ENCODE measurements around the gene SSBP3.

Gene SSBP3

DNA sequence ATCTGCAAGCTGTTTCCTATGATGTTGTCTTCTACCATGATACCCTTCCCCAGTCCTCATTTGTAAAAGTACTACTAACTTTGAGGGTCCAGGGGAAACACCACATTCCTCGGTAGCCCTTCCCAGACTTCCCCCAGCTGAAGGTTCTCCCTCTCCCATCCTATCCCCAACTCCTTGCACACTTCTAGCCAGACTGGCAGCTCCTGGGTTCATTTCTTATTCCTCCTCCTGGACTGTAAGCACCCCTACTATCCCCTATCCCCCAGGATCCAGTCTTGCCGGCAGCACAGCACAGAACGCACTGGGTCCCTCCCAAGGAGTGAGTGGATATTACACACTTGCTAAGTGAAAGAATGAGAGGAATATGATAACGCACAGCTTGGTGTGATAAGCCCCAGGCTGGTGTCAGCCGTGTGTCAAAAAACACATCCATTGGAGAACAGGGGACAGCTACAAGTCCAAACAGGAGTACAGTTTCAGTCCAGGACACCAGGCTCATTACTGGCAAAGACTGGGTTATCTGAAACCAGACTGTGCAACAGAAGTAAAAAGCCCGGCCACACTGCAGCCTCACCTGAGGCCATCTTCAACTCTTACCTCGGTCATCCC is 100.2 kb downstream of the SSBP3 start:
- no peak for DNase-seq (ENCODE audit: low read depth)

DNA sequence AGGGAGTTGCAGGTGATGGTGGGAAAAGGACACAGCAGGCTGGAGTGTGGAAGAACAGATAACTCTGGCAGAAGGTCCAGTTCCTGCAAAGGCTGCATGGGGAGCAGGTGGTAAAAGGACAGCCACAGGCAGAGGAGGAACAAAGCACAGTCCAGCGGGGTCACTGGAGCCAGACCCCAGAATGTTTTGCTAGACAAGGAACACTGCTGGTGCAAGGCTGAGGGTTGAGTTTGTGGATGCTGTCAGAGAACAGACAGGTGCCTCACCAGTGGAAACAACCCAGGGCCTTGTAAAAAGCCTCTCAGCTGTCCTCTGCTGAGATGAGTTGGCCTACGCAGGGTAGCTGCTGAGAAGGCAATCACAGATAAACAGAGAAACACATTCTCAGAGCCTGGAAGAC is 101.7 kb downstream of the SSBP3 start:
- no peak for DNase-seq (ENCODE audit: low read depth)

DNA sequence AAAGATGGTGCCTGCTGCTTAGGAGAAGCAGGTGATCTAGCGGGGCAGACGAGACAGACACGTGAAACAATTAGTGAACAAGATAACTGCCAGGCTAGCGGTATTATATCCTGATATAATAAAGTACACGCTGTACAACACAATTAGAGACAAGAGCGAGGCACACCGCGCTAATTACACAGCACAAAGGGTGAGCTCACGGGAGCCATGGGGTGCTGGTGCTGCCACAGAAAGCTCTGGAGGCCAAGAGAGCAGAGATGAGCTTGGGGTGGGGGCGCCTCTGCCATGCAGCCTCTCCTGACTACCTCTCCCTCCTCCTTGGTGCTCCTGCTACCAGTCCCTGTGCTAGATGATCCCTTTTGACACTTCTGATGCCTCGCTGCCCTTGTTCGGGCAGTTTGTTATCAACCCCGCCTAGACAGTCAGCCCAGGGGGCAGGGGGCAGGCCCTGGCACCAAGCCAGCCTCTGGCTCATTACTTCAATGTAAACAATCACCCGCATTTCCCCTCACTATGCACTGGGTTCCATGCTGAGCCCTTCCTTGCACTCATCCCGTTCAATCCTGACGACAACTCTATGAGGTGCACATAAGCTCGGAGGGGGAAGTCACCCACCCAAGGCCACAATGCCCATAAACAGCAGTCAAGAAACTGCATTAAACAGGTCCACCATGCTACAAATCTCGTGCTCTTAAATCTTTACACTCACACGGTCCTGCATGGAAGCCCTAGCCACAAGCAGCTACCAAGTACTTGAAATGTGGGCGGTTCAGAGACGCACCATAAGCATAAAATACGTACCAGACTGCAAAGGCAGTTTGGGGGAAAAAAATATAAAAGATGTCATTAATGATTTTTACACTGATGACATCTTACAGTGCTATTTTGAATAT is 103.0 kb downstream of the SSBP3 start:
- DNase-seq (ENCODE audit: low read depth), result no peak

DNA sequence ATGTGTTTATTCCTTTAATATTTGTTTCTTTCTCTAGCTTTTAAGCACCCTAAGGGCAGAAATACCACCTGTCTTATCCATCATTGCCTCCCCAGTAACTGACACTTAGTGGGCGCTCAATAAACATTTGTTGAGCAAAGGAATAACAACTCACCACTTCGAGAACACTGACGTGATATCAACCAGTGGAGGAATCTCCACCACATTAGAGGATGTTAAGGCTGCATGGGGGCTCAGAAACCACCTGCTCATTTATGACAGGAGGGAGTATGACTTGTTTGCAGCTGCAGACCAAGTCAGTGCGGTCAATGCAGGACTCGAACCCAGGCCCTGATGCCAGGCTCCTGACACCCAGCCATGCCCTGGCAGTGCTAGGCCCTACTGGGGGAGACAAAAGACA is 103.6 kb downstream of the SSBP3 start:
- no peak for DNase-seq (ENCODE audit: low read depth)

DNA sequence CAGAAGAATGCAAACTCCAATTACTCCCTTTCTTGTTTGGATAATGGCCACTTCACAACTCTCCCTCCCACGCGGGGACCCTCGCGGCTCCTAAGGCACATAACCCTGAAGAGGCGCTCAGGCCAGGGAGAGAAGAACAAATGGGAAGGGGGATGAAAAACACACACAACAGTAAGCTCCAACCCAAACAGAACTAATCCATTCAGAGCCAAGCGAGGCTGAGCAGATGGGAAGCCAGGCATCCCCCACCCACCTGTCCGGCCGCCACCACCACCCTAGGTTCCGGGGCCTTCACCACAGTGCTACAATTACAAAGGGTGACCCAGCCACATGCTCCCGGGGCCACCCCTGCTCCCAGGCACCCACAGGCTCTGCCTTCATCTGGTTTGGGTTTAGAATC is 104.7 kb downstream of the SSBP3 start:
- DNase-seq (ENCODE audit: low read depth), result no peak

DNA sequence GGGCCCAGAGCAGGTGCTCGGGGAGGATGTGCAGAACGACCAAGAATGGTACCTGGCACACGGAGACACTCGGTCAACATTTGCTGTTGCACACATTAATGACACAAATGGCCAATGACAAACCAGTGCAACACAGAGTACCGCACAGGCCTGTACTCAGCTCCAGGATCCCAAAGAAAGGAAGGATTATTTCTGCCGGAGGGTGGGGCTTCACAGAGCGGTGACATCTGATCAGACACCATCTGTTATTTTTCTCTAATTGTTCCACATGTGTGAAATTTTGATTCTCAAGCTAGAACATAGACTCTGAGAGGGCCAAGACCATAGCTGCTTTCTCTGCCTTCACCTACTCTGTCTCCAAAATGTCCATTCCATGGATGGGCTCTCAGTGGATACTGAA is 105.8 kb downstream of the SSBP3 start:
- no peak for DNase-seq (ENCODE audit: low read depth)

DNA sequence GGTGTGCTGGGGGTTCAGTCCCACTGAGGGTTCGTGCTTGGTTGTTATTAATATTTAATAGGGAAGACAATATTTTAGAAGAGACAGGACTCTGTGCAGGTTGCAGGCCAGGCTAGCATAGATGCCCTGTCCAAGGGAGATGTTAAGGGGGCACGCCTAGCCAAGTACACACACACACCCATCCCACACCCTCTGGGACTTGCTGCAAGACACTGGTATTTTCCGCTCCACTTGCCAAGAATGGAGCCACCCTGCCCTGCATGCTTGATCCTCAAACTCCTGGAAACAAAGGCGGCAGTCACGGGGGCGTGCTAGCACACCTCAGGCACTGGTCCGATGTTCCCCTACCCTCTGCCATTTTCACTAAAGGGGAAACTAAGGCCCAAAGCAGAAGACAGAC is 107.2 kb downstream of the SSBP3 start:
- DNase-seq (ENCODE audit: low read depth), result no peak

DNA sequence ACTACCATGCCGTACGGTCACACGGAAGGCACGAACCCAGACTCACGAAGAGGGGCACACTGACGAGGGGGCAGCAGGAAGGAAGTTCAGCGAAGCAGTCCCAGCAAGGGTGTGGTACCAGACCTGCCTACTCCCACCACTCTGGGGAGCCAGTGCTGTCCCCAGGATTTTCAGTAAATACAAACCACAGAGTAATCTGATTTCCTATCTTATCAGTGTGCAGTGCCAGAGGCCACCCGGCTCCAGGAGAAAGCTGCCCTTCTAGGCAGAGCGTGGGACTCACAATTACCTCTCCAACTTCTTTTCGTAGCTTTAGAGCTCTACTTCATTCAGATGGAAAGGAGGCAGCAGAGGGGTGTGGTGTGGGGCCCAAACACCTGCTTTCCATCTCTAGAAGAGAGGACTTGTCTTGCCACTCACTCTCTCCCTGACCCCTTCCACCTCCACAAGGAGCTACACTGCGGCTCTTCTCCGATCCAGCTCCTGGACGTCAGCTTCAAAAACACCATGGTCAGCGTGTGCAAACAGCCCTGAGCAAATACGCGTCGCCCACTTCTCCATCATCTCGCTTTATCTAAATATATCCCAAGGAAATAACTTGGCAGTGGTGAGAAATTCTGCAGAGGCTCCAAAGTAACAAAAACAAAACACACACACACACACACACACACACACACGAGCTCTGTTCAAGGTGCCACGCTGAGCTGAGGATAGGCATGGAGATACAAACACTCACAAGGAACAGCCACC is 107.7 kb downstream of the SSBP3 start:
- DNase-seq (ENCODE audit: low read depth), result no peak

DNA sequence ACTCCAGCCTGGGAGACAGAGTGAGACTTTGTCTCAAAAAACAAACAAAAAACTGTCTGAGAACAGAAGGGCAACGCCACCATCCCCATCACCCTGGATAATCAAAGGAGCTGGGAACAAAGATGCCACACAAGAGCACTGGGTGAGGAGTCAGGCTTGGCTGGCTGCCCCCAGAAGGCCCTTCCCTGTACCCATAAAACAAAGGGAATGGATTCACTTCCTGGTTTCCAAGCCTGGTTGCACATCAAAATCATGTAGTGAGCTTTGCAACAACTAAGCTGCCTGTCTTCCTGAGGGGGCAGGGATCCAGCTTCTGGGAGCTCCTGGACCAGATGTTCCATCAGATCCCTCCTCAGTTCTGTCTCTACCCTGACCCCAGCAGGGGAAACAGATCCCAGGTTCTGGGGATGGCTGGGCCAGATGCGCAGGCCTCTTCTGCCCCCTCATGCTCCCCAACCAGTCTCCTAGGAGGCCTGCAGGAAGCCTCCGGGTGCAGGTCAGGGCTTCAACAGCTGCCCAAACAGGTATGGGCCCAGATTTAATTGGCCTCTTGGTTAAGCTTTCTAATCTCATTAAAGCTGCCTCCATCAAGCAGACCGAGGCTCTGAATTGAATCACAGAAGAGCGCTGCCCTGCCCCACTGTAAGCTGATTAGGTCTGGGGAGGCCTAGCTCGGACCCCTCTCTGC is 108.5 kb downstream of the SSBP3 start:
- no peak for DNase-seq (ENCODE audit: low read depth)

DNA sequence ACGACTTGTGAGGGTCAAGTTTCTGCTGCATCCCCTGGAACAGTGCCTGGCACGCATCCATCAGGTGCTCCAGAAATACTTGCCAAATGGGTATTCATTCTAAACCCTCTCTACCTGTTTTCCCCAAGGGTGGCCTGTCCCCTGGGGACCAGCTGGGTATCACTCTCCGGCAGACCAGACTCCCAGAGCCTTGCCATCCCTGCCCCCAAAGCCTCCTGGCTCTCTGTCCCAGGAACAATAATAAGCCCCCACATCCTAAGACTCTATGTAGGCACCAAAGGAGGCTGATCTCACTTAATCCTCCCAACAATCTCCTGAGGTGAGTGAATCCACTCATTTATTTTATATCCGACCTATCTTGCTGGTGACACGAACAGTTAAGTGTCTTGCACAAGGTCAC is 109.5 kb downstream of the SSBP3 start:
- no peak for DNase-seq (ENCODE audit: low read depth)

DNA sequence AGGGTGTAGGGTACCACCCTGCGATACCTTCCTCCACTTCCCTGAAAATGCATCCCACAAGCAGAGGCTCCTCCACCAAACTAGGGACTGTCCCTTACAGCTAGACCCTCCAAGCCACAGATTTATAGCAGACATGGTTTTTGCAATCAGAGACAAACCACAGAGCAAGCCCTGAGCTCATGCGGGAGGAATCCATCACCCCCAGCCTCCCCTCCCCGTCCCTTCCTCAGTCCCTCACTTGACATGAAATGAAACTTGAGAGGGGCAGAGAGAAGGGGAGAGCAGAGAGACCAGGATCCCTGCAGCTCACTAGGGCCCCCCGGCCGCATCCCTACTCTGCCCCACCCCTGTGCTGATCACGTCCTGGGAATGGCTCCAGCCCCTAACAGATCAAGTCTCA is 111.3 kb downstream of the SSBP3 start:
- no peak for DNase-seq (ENCODE audit: low read depth)

DNA sequence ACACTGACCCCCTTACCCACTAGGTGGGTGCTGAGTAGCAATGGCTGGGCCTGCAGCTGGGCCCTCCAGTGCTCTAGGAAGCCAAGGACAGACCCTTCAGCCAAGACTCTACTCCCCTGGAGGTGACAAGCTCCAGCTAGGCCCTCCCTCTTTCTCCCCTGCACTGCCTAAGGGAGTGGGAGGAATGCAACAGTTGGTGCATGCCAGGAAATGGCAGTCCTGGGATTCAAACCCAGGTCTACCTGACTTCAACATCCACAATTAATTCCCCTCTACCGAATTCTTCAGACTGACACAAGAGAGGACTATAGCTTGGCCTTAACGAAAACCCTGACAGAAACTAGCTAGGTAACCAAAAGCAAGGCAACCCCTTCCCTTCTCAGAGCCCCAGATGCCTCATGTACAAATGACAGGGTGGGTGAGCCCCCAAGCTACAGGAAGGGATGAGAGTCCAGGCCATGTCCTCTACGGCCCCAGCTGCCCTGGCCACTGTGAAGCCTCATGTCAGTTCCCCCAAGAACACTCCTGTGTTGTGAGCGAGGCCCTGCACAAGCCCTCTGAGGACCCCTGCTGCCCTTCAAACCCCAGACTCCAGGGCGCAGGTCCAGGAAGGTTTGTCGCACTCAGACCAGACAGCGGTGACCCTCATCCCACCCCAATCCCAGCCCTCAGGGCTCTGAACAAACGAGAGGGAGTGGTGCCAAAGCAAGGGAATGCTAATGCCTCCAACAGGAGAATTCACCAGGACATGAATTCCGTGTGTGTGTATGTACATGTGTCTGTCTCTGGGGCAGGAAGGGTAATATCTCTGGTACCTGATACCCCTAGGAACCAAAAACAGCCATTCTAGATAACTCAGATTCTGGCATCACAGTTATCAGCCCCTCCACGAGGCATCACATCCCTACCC is 113.9 kb downstream of the SSBP3 start:
- no peak for DNase-seq (ENCODE audit: low read depth)

DNA sequence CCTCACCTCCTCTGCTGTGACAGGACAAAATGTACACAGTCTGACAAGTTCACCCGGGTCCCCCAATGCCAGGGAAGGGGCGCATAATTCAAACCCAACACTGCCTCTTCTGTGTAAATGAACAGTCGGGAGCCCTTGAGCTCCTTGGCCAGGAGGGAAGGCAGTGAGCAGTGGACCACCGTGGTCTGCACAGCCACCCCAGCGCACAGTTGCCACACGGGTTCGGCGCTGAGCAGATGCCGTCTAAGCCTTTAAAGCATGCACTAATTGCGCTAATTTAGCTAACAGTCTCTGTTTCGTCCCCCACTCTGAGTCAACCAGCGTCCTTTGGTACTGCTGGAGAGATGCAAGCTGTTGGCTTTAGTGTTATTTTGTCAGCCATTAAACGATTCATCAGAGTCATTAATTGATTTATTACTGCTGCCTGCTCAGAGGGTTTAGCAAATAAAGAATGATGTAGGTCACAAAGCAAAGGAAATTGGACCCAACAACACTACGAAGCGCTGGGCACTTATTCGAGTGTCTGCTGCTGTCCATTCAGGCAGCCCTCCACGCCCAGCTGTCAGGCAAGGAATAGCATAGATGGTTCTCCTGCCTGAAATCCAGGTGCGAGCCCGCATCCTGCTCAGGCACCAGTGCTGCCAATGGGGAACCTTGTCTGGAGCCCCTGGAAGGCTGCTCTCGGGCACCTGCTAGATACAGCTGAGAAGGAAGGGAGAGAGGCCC is 114.8 kb downstream of the SSBP3 start:
- no peak for DNase-seq (ENCODE audit: low read depth)

DNA sequence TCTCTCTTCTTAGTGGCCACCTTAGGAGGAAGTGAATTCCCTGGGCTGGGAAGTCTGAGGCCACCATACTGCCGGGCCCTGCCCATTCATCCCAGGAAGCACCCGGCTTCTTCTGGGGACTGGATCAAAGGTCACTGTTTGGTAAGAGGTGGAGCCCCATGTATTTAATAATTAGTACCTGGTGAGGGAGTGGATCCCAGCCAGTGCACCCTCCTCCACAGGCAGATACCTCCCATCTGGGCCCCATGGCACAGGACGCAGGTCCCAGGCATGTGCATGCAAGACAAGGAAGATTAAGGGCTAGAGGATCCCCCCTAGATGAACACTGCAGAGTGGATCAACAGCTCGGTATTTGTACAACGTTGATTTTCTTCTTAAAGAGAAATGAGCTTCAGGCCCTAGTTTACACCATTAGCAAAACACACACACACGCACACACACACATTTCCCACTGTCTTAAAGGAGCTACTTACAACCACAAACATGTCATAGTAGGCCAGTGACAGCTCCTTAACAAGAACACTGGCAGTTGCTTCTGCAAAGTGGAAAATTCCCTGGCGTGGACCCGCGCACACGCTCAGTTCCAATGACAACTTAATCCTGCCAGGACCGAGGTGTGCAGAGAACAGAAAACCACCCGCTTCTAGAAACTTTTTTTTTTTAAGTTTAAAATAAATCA is 115.5 kb downstream of the SSBP3 start:
- no peak for DNase-seq (ENCODE audit: low read depth)

DNA sequence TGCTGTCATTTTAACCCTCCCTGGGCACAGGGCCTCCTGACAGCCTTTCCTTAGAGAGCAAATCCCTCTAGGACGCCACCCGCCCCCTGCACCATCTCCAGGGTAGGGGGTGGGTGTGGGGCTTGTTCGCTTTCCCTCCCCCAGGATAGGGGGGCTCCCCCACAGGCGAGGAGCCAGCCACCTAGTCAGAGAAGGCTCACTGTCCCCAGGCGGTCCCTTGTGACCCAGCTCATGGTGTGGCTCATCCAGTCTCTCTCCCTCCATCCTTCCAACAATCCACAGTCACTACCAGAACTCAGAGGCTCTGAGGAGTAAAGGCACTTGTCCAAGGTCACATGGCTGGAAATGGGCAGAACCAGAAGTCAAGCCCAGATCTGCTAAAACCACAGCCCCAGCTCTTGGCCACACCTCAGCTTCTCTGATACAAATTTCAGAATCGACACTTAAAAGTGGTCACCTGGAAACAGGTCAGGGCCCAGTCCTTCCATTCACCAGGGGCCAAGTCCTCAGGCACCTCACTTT is 116.4 kb downstream of the SSBP3 start:
- DNase-seq (ENCODE audit: low read depth), result no peak

DNA sequence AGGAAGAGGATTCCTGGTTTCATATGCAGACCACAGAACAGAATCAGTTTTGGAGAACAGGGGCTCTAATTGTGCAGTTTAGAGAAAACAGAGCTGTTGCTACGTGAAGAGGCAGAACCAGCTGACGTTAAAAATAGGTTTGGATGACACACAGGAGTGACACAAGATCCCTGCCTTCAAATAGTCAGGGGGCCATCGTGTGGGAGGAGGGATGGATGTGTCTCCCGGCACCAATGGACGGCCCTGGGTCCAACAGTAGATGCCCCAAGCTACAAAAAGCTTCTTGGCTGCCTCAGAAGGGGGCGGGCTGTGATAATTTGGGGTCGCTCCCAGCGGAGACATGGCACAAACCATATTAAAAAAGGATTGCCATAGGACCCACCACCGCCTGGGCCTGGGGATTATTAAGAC is 118.4 kb downstream of the SSBP3 start:
- DNase-seq (ENCODE audit: low read depth), result no peak

DNA sequence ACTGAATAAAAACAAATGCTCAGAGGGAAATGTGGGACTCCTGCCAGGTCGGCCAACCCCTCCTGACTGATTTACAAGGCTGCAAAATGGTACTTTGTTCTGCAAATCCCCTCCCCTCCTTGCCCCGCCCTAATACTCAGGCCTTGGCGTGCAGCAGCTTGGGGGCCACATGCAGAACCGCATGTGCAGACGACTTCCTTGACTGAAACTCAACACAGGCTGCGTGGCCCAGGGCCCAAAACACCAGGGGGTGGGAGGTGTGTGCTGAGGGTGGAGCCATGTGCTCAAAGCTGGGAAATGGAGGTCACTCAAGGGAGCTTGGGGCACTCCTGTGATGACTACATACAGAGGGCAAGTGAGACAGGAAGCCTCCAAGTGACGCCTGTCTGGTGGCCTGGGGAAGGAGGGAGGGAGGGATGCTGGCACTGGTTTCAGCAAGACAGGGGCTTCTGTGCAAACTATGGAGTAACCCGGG is 119.0 kb downstream of the SSBP3 start:
- DNase-seq (ENCODE audit: low read depth), result peak; percentile 72

DNA sequence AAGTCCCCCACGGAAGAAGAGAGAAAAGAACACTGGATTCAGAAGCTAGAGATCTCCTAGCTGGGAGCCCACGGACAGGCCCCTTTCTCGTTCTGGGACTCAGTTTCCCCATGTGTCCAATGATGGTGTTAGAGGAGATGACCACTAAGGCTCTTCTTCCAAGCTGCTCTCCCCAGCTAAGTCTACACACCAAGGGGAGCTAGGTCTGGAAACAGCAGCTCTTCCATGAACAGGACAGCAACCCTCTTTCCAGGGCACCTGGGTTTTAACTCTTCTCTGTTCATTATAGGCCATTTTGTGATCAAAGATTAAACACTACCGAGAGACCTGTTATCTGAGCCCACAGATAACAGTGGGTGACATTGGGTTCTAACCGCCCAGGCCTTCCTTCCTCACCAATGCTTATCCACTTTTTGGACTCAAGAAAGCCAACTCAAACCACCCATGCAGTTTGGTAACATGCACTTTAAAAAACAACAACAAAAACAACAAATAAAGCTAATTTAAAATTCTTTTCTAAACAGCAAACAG is 120.3 kb downstream of the SSBP3 start:
- DNase-seq (ENCODE audit: low read depth), result no peak

DNA sequence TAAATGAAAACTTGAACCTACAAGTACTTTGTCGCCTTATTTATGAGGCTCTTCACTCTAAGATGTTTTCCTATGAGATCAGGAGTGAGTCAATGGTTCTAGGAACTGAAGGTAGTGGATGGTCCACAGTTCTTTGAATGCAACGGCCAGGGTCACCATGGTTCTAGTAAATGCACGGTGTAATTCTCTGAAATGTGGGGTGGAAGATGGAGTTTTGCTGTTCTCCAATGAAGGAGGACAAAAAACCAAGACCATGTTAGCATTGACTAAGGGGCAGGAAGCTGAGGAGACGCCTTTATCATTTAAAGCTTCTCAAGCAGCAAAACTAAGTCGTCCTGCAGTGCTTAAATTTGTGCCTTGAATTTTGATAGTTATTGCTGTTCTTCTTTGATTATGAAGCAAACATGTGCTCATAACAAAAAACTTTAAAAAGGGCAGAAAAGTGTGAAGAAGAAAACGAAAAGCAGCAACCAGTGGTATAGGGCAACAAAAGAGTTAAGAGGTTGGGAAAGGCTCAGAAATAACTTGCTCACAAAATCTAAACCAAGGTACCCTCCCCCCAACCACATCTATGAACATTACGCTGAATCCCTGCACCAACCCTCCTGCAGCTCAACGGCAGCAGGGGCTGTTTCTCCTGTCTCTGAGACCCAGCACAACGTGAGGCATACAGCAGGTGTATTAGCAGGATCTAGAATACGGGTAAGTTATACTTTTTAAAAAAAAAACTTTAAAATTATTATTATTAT is 121.2 kb downstream of the SSBP3 start:
- no peak for DNase-seq (ENCODE audit: low read depth)

All from activated T-cell treated with anti-CD3 and anti-CD28 coated beads for 48 hours (primary cell).